Panc1 (cell line): Measurements from ENCODE around the gene C8A.

Experiments used
- POLR2AphosphoS5 ChIP-seq: IDR thresholded peaks from 2 replicates; pipeline ENCODE4 v1.6.1; 2012; ENCODE audit warnings: mild to moderate bottlenecking, low read depth, low read length, moderate library complexity
- SIN3A ChIP-seq: IDR thresholded peaks from 2 replicates; pipeline ENCODE4 v1.6.1; 2012; ENCODE audit warnings: low read depth, mild to moderate bottlenecking, low read length, moderate library complexity, borderline replicate concordance; ENCODE audit not compliant: insufficient read depth
- TCF7L2 ChIP-seq: IDR thresholded peaks from 2 replicates; pipeline ENCODE4 v1.6.1; 2011; ENCODE audit warnings: mild to moderate bottlenecking, low read depth, low read length, inconsistent platforms
- TF ChIP-seq, protein P1 (sequence below): fragments of 450-650 bp; IDR thresholded peaks from 2 replicates; pipeline ENCODE4 v1.5.1; 2017; ENCODE audit warnings: mild to moderate bottlenecking
- TF ChIP-seq, protein P2 (sequence below), 2 experiments: IDR thresholded peaks; 2 replicates each; pipeline ENCODE4 v1.6.1; 2011 to 2012; ENCODE audit warnings: low read depth in 2 of 2, control low read depth in 1 of 2, low read length in 1 of 2, mild to moderate bottlenecking in 1 of 2, moderate library complexity in 1 of 2; ENCODE audit not compliant: insufficient read depth in 1 of 2

DNA sequence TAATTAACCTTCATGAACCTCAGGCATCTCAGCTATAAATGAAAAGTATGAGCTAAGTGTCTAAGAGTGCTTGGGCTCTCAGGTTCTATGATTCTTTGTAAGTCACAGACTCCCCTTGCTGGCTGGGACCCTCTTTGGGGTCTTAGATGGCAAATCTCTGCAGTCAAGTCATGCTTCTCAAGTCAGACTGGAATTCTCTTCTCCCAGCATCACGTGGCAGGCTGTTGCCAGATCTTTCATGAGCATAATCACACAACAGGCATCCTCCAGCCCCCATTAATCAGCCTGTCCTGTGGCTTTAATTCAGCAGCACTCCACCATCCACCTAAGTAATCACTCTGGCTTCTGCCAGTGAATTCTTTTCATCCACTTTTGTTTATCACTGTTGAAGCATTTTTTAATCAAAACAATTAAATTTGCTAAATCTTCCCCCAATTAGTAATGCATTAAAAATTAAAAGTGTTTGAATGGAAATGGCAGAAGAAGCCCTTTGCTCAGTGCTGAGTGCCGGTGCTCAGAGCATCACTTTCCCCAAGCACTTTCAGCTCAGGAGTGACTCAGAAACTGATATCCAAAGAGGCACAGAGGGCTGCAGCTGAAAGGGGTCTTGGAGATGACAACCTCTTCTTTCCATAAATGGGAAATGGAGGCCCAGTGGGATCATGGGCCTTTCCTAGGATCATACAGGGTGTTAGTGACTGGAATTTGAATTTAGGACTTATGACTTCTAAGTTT is 50.2 kb downstream of the C8A start:
- TF ChIP-seq, protein P1, sequence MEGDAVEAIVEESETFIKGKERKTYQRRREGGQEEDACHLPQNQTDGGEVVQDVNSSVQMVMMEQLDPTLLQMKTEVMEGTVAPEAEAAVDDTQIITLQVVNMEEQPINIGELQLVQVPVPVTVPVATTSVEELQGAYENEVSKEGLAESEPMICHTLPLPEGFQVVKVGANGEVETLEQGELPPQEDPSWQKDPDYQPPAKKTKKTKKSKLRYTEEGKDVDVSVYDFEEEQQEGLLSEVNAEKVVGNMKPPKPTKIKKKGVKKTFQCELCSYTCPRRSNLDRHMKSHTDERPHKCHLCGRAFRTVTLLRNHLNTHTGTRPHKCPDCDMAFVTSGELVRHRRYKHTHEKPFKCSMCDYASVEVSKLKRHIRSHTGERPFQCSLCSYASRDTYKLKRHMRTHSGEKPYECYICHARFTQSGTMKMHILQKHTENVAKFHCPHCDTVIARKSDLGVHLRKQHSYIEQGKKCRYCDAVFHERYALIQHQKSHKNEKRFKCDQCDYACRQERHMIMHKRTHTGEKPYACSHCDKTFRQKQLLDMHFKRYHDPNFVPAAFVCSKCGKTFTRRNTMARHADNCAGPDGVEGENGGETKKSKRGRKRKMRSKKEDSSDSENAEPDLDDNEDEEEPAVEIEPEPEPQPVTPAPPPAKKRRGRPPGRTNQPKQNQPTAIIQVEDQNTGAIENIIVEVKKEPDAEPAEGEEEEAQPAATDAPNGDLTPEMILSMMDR: no peak
- TF ChIP-seq POLR2AphosphoS5 (no peak), SIN3A (no peak), TCF7L2 (no peak)
- TF ChIP-seq, protein P2, sequence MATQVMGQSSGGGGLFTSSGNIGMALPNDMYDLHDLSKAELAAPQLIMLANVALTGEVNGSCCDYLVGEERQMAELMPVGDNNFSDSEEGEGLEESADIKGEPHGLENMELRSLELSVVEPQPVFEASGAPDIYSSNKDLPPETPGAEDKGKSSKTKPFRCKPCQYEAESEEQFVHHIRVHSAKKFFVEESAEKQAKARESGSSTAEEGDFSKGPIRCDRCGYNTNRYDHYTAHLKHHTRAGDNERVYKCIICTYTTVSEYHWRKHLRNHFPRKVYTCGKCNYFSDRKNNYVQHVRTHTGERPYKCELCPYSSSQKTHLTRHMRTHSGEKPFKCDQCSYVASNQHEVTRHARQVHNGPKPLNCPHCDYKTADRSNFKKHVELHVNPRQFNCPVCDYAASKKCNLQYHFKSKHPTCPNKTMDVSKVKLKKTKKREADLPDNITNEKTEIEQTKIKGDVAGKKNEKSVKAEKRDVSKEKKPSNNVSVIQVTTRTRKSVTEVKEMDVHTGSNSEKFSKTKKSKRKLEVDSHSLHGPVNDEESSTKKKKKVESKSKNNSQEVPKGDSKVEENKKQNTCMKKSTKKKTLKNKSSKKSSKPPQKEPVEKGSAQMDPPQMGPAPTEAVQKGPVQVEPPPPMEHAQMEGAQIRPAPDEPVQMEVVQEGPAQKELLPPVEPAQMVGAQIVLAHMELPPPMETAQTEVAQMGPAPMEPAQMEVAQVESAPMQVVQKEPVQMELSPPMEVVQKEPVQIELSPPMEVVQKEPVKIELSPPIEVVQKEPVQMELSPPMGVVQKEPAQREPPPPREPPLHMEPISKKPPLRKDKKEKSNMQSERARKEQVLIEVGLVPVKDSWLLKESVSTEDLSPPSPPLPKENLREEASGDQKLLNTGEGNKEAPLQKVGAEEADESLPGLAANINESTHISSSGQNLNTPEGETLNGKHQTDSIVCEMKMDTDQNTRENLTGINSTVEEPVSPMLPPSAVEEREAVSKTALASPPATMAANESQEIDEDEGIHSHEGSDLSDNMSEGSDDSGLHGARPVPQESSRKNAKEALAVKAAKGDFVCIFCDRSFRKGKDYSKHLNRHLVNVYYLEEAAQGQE (IDR thresholded peaks at IDR 0.05; ENCODE audit: insufficient read depth in 1 of 2, low read depth in 2 of 2, low read length in 1 of 2): no peak
